Stimulated activated memory B cell treated with anti-CD40 and anti-IgM and Interleukin-4, amounts not matched to agents 10 μg/mL and 1 μg/mL and 100 μg/mL, for 72 hours (primary cell): ENCODE data around the gene SLC35F3.
A peak's percentile ranks its signal among the peaks of the same experiment; 100 is the strongest.

Experiments used
- ATAC-seq: fragments of 150-1000 bp; cut with Tn5 transposase; 2 replicates; pipeline ENCODE4 v1.10.0; 2021
- H3K27ac Mint-ChIP-seq: one replicate; pipeline ENCODE4 v1.8.0; 2022; ENCODE audit warnings: mild to moderate bottlenecking, mixed read lengths
- H3K27me3 Mint-ChIP-seq: one replicate; pipeline ENCODE4 v1.8.0; 2022; ENCODE audit warnings: mixed read lengths
- H3K36me3 Mint-ChIP-seq: one replicate; pipeline ENCODE4 v1.8.0; 2022; ENCODE audit warnings: mixed read lengths
- H3K4me1 Mint-ChIP-seq: one replicate; pipeline ENCODE4 v1.8.0; 2022; ENCODE audit warnings: mixed read lengths
- H3K4me3 Mint-ChIP-seq: one replicate; pipeline ENCODE4 v1.8.0; 2022; ENCODE audit warnings: mild to moderate bottlenecking, moderate library complexity, mixed read lengths
- H3K9me3 Mint-ChIP-seq: one replicate; pipeline ENCODE4 v1.8.0; 2022; ENCODE audit warnings: mixed read lengths

Gene SLC35F3

GRCh38 chr1:234265861-234266260 is 361.4 kb downstream of the SLC35F3 start:
- ATAC-seq: no peak
- no peak overlapping the region for H3K4me3 Mint-ChIP-seq
- peaks cover 43% of the 10 kb centered on the region for H3K27me3 Mint-ChIP-seq
- H3K4me1 Mint-ChIP-seq: no peaks in the 10 kb centered on the region
- H3K9me3 Mint-ChIP-seq: no peaks in the 10 kb centered on the region
- H3K36me3 Mint-ChIP-seq: no peaks in the 10 kb centered on the region
- no peak overlapping the region for H3K27ac Mint-ChIP-seq

- Mint-ChIP-seq H3K4me1 (peaks cover 5% of the 10 kb centered on the region), H3K36me3 (no peaks in the 10 kb centered on the region), H3K4me3 (no peak overlapping the region), H3K27ac (no peak overlapping the region), H3K9me3 (no peaks in the 10 kb centered on the region), H3K27me3 (peaks cover 37% of the 10 kb centered on the region)
- ATAC-seq: no peak
Measured at GRCh38 chr1:234270093-234270492, 365.6 kb downstream of the SLC35F3 start.

- Mint-ChIP-seq H3K27ac (no peak overlapping the region), H3K4me1 (peaks cover 5% of the 10 kb centered on the region), H3K4me3 (no peak overlapping the region)
Measured at GRCh38 chr1:234270581-234271242, 366.2 kb downstream of the SLC35F3 start.

GRCh38 chr1:234271243-234271606 is 366.7 kb downstream of the SLC35F3 start:
- H3K36me3 Mint-ChIP-seq: no peaks in the 10 kb centered on the region
- H3K9me3 Mint-ChIP-seq: no peaks in the 10 kb centered on the region
- H3K27me3 Mint-ChIP-seq: peaks cover 38% of the 10 kb centered on the region
- peaks cover 5% of the 10 kb centered on the region for H3K4me1 Mint-ChIP-seq
- ATAC-seq: peak; percentile 77
- H3K4me3 Mint-ChIP-seq: no peak overlapping the region
- H3K27ac Mint-ChIP-seq: no peak overlapping the region

More at GRCh38 chr1:234270581-234271242, 366.2 kb downstream of the SLC35F3 start:
- no peaks in the 10 kb centered on the region for H3K9me3 Mint-ChIP-seq
- H3K27me3 Mint-ChIP-seq: peaks cover 37% of the 10 kb centered on the region
- no peaks in the 10 kb centered on the region for H3K36me3 Mint-ChIP-seq
- ATAC-seq: peak; percentile 31

GRCh38 chr1:234272656-234273312 is 368.3 kb downstream of the SLC35F3 start:
- Mint-ChIP-seq H3K4me3 (no peak overlapping the region), H3K4me1 (peaks cover 5% of the 10 kb centered on the region), H3K27ac (no peak overlapping the region), H3K36me3 (no peaks in the 10 kb centered on the region), H3K9me3 (no peaks in the 10 kb centered on the region), H3K27me3 (peaks cover 49% of the 10 kb centered on the region)
- no peak for ATAC-seq

GRCh38 chr1:234273981-234274380 is 369.5 kb downstream of the SLC35F3 start:
- Mint-ChIP-seq H3K36me3 (no peaks in the 10 kb centered on the region), H3K4me3 (no peak overlapping the region), H3K27me3 (peaks cover 51% of the 10 kb centered on the region), H3K27ac (no peak overlapping the region), H3K4me1 (peaks cover 5% of the 10 kb centered on the region), H3K9me3 (no peaks in the 10 kb centered on the region)
- ATAC-seq: no peak

GRCh38 chr1:234276151-234276788 is 371.8 kb downstream of the SLC35F3 start:
- no peaks in the 10 kb centered on the region for H3K9me3 Mint-ChIP-seq
- peaks cover under 1% of the 10 kb centered on the region for H3K4me1 Mint-ChIP-seq
- peaks cover 51% of the 10 kb centered on the region for H3K27me3 Mint-ChIP-seq
- no peak for ATAC-seq
- no peak overlapping the region for H3K4me3 Mint-ChIP-seq
- no peak overlapping the region for H3K27ac Mint-ChIP-seq
- no peaks in the 10 kb centered on the region for H3K36me3 Mint-ChIP-seq

GRCh38 chr1:234277161-234277868 is 372.8 kb downstream of the SLC35F3 start:
- no peak for ATAC-seq
- Mint-ChIP-seq H3K4me3 (no peak overlapping the region), H3K36me3 (no peaks in the 10 kb centered on the region), H3K9me3 (no peaks in the 10 kb centered on the region), H3K27ac (no peak overlapping the region), H3K4me1 (no peaks in the 10 kb centered on the region), H3K27me3 (peaks cover 56% of the 10 kb centered on the region)

- H3K4me1 Mint-ChIP-seq: no peaks in the 10 kb centered on the region
- ATAC-seq: no peak
- no peak overlapping the region for H3K27ac Mint-ChIP-seq
- H3K36me3 Mint-ChIP-seq: no peaks in the 10 kb centered on the region
- H3K4me3 Mint-ChIP-seq: no peak overlapping the region
- peaks cover 57% of the 10 kb centered on the region for H3K27me3 Mint-ChIP-seq
- H3K9me3 Mint-ChIP-seq: no peaks in the 10 kb centered on the region
Measured at GRCh38 chr1:234279021-234279420, 374.5 kb downstream of the SLC35F3 start.

GRCh38 chr1:234280500-234280899 is 376.0 kb downstream of the SLC35F3 start:
- Mint-ChIP-seq H3K27ac (no peak overlapping the region), H3K27me3 (peaks cover 54% of the 10 kb centered on the region), H3K4me3 (no peak overlapping the region), H3K9me3 (no peaks in the 10 kb centered on the region), H3K4me1 (no peaks in the 10 kb centered on the region), H3K36me3 (no peaks in the 10 kb centered on the region)
- ATAC-seq: no peak

GRCh38 chr1:234281826-234282489 is 377.5 kb downstream of the SLC35F3 start:
- no peaks in the 10 kb centered on the region for H3K4me1 Mint-ChIP-seq
- H3K27me3 Mint-ChIP-seq: peaks cover 46% of the 10 kb centered on the region
- H3K4me3 Mint-ChIP-seq: no peak overlapping the region
- ATAC-seq: peak; percentile 24
- H3K27ac Mint-ChIP-seq: no peak overlapping the region
- no peaks in the 10 kb centered on the region for H3K36me3 Mint-ChIP-seq
- H3K9me3 Mint-ChIP-seq: no peaks in the 10 kb centered on the region

- Mint-ChIP-seq H3K4me1 (no peaks in the 10 kb centered on the region), H3K27me3 (peaks cover 57% of the 10 kb centered on the region), H3K27ac (no peak overlapping the region), H3K36me3 (peaks cover 8% of the 10 kb centered on the region), H3K9me3 (peaks cover 14% of the 10 kb centered on the region), H3K4me3 (no peak overlapping the region)
- ATAC-seq: no peak
Measured at GRCh38 chr1:234286206-234286605, 381.7 kb downstream of the SLC35F3 start.

GRCh38 chr1:234288946-234289345 is 384.5 kb downstream of the SLC35F3 start:
- no peaks in the 10 kb centered on the region for H3K4me1 Mint-ChIP-seq
- H3K9me3 Mint-ChIP-seq: peaks cover 15% of the 10 kb centered on the region
- peaks cover 8% of the 10 kb centered on the region for H3K36me3 Mint-ChIP-seq
- H3K4me3 Mint-ChIP-seq: no peak overlapping the region
- no peak for ATAC-seq
- H3K27ac Mint-ChIP-seq: no peak overlapping the region
- peaks cover 60% of the 10 kb centered on the region for H3K27me3 Mint-ChIP-seq

- Mint-ChIP-seq H3K4me1 (no peaks in the 10 kb centered on the region), H3K36me3 (peaks cover 8% of the 10 kb centered on the region), H3K9me3 (peaks cover 15% of the 10 kb centered on the region), H3K27me3 (peaks cover 60% of the 10 kb centered on the region), H3K27ac (no peak overlapping the region), H3K4me3 (no peak overlapping the region)
- no peak for ATAC-seq
Measured at GRCh38 chr1:234289538-234290305, 385.2 kb downstream of the SLC35F3 start.
